HG03521 (cell line): ENCODE data around the gene INTS6L.
"Not testable (repeated sequence)": the region's sequence is repeated elsewhere in the genome, so short reads cannot be mapped to it uniquely, and the experiment has no call there.

Experiments
- ATAC-seq: cut with Tn5 transposase; IDR thresholded peaks from one replicate; pipeline ENCODE4 v1.9.1; 2021; ENCODE audit warnings: mild to moderate bottlenecking, moderate library complexity; ENCODE audit not compliant: unreplicated experiment

INTS6L gene

DNA sequence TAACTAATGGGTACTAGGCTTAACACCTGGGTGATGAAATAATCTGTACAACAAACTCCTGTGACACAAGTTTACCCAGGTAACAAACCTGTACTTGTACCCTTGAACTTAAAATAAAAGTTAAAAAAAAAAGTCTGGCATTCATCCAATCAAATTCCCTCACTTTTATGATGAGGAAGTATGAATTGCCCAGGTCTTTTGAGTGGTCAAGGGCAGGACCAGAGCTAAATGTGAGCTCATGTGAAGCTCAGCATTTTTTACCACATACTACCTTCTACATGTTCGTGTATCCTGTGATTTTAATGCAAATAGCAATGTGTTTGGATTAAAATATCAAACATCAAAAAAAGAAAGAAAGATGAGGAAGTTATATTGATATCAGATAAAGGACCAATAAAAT, 74.0 kb downstream of the INTS6L start:
- ATAC-seq = not testable (repeated sequence)

- no peak for ATAC-seq
Observed at GRCh38 chrX:135595543-135595942, 75.1 kb downstream of the INTS6L start.

GRCh38 chrX:135596495-135596894, 76.0 kb downstream of the INTS6L start:
- peak; percentile 58 for ATAC-seq

DNA sequence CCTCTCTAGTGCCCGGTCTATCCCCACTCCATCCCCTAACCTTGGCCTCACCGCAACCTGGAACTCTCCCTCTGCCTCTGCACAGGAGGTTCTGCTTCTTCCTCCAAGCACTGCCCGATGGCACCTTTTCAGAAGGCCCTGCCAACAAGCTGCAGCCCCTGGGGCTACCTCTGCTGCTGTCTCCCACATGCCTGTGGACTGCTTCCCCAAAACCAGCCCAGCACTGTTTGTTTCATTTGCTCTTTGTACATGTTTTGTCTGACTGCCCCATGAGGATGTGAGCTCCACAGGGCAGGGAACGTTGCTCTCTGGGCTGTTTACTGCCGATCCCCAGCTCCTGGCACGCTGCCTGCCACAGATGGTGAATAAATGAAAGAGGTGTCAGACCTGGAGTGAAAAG, 85.4 kb downstream of the INTS6L start:
- ATAC-seq = no peak

DNA sequence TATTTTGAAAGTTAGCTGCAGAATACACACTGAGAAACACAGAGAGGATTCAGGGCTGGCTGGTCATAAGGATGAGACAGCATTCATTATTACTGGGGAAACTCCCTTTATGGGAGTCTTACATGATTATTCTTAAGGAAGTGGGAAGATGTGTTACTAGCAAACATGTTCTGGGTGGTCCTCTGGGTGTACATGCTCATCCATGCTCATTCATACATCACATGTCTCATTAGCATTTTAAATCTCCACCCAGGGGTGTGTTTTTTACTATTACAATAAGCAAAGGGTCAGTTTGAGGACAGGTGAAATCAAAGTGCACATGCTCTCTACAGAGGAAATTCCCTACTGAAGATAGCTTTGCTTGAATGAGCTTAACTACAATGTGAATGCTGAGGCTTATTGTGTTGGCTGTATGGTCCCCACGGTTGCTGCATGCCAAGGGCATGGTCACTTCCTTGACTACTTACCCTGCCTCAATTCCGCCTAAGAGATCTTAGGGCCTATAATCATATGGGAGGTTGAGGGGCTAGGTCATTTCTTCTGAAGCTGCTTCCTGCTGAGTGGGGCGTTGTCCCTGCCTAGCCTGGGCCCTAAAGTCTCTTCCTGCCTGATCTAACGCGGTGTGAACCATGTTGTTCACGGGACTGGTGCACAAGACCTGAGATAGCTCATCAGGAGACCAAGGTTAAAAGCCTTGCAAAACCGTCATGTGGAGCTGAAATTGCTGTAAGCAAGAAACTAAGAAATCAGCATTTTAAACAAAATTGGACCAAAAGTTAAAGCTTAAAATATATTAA, 104.1 kb downstream of the INTS6L start:
- not testable (repeated sequence) for ATAC-seq

GRCh38 chrX:135625995-135626394, 105.5 kb downstream of the INTS6L start:
- ATAC-seq = no peak

DNA sequence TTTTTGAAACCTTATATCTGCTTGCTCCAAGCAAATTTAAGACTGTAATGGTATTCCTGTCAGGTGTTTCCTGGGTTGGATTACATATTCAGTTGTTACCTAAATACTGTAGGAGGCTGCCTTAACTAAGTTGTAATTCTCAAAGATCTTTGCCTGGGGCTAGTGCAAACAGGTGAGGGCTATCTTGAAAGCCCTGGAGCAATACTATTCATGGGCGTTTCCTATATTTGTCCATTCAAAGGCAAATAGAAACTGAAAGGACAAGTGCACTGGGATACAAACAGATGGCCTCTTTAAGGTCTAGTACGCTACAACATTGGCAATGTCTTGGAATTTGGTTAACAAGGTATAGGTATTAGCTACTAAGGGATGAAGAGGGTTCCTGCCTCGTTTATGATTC, 108.9 kb downstream of the INTS6L start:
- no peak for ATAC-seq
